COR-L47 (cell line): ENCODE data around the gene GOLGA3.
"Not testable (repeated sequence)": the region's sequence is repeated elsewhere in the genome, so short reads cannot be mapped to it uniquely, and the experiment has no call there.

Source experiments
- DNase-seq: peaks from one replicate; lab custom pipeline; 2025; lab: John Stamatoyannopoulos, UW

The GOLGA3 gene

DNA sequence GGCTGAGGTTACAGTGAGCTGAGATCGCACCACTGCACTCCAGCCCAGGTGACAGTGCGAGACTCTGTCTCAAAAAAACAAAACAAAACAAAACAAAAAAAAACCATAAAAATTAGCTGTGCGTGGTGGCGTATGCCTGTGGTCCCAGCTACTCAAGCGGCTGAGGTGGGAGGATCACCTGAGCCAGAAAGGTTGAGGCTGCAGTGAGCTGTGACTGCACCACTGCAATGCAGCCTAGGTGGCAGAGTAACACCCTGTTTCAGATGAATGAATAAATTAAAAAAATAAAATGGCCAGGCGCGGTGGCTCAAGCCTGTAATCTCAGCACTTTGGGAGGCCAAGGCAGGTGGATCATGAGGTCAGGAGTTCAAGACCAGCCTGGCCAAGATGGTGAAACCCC is 75.0 kb downstream of the GOLGA3 start:
- not testable (repeated sequence) for DNase-seq

GRCh38 chr12:132748319-132748718 is 80.3 kb downstream of the GOLGA3 start:
- DNase-seq, result no peak

GRCh38 chr12:132747896-132748295 is 80.8 kb downstream of the GOLGA3 start:
- no peak for DNase-seq

GRCh38 chr12:132747395-132747794 is 81.3 kb downstream of the GOLGA3 start:
- DNase-seq, result no peak

- DNase-seq, result no peak
These were observed 82.1 kb downstream of the GOLGA3 start for GRCh38 chr12:132746613-132747012.

DNA sequence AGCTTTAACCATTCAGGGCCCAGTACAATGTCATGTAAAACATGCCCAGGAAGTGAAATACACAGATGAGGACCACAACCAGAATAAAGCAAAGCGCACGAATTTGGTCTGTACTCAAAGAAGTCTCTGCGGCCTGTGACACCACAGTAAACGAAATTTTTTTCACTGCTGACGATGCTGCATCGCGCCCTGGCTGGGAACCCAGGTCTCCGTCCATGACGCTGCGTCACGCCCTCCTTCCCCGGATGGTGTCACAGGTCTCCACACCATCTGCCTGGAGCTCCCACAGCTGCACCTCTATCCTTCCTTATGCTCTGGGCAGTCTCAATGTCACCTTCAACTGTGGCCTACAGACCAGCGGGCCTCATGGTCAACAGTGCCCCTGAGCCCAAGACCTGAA is 84.8 kb downstream of the GOLGA3 start:
- no peak for DNase-seq

GRCh38 chr12:132741620-132742019 is 87.0 kb downstream of the GOLGA3 start:
- no peak for DNase-seq

DNA sequence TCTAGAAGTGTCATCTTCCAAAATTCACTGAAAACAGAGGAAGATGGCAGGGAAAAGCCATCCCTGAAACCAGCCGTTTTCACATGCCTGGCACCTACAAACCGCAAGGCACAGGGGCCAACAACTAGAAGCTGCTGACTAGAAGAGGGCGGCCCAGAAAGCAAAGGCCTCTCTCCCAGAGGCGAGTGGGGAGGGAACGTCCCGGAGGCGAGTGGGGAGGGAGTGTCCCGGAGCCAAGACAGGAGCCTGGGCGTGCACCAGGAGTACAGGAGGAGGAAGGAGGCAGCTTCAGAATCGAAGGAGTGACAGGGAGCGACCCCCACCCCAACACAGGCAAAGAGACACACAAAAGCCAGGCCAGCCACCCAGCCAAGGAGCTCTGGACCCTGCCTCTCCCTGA is 88.0 kb downstream of the GOLGA3 start:
- no peak for DNase-seq

GRCh38 chr12:132740313-132740646 is 88.4 kb downstream of the GOLGA3 start:
- DNase-seq, result no peak

- DNase-seq, result no peak
These were observed 88.9 kb downstream of the GOLGA3 start for GRCh38 chr12:132739600-132740312.

DNA sequence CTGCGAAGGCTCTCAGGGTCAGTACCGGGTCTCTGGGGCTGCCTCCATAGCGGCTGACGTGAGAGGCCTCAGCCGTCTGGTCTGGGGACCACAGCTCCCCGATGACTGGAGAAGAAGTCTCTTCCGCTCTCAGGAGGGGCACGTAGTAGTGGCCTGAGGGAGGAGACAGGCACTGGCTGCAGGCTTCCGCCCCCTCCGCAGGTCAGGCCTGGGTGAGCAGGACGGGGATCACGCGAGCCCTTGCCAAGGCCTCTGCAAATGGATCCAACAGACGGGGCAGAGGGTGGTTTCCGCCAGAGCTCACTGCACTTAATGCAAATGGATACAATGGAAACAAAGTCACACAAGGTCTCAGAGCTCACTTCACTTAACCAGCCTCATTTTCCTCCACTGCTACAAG is 91.8 kb downstream of the GOLGA3 start:
- DNase-seq, result no peak

DNA sequence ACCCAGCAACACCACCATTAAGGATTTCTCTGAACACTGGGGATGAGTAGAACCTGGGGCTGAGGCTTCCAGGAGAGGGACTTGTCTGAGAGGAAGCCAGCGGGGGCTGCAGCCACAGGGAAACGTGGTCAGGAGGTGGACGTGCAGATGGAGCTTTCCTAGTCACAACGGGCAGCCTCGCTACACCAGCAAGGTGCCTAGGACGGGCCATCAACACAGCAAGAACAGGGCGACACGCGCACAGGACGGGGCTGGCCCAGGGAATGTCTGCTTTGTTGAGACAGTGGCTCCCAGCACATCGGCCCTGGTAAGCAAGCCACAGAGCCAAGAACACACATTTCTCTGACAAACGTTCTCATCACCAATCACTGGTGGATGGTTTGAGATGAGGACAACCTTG is 92.3 kb downstream of the GOLGA3 start:
- no peak for DNase-seq

- no peak for DNase-seq
These were observed 93.2 kb downstream of the GOLGA3 start for GRCh38 chr12:132735496-132735895.

GRCh38 chr12:132734206-132734605 is 94.5 kb downstream of the GOLGA3 start:
- no peak for DNase-seq

DNA sequence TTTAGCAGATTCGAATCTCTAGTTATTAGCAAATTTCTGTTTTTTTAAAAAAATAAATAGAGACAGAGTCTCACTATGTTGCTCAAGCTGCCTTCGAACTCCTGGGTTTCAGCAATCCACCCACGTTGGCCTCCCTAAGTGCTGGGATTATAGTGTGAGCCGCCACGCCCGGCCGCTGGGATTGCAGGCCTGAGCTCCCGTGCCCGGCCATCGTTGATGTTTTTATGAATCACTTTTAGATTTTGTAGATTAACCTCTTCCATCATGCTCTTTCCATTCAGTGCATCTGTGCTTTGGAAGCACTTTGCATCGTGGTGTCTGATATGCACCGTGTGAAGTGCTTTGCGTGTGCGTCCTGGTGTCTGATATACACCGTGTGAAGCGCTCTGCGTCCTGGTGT is 97.1 kb downstream of the GOLGA3 start:
- no peak for DNase-seq

DNA sequence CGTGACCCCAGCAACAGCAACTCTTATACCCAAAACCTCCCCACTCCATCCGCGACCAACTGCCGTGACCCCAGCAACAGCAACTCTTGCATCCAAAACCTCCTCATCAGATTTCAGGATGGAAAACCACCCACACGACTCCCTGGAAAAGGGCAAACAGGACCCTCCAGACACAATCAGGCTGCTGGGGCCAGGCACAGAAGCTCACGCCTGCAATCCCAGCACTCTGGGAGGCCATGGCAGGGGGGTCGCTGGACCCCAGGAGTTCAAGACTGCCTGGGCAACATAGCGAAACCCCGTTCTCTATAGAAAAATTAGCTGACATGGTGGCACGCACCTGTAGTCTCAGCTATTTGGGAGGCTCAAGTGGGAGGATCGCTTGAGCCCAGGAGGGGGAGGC is 98.3 kb downstream of the GOLGA3 start:
- no peak for DNase-seq

DNA sequence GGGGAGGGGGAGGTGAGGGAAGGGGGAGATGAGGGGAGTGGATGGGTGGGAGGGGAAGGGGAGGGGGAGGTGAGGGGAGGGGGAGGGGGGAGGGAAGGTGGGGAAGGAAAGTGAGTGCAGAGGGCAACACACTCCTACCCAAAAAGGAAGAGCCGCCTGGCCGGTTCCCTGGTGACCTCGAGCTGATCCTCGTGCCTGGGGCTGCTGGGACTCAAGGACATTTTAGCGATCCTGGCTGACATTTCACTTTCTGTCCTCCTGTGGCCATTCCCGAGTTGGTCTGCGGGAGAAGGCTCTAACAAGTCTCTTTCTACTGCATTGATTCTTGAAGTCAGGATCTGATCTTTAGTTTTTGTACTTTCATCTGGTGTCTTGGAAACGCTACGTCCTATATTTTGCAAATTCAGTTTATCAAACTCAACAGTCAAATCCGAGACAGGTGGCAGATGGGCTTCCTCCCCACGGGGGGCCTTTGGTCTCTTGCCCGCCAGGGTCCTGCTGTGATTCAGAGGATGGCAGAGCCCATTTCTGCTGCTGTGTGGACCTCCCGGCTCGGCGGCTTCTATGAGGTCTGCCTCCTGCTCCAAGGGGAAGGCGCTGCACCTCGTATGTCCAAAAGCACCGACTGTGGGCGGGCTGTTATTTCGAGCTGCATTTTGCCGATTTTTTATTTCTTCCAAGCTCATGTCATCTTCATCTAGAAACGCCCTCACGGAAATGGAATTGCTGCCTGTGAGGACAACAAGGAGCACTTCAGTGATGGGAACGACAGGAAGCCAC is 98.9 kb downstream of the GOLGA3 start:
- DNase-seq, result no peak

DNA sequence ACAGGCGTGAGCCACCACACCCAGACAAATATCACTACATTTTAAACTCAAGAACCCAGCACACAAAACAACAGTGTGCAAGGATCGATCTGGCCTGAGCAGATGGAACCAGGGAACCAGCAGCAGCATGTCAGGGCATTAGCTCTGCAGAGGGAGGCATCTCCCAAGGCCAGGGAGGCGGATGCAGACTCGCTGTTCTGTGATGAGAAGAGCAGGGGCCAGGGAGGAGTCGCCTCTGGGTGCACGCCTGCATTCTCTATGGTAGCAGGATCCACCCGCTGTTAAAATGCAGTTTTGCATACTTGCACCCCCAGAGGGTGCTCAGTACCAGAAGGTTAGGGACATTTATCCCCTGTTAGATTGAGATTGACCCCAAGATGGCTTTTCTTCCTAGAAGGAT is 100.2 kb downstream of the GOLGA3 start:
- DNase-seq, result no peak

GRCh38 chr12:132727091-132727794 is 101.4 kb downstream of the GOLGA3 start:
- no peak for DNase-seq

DNA sequence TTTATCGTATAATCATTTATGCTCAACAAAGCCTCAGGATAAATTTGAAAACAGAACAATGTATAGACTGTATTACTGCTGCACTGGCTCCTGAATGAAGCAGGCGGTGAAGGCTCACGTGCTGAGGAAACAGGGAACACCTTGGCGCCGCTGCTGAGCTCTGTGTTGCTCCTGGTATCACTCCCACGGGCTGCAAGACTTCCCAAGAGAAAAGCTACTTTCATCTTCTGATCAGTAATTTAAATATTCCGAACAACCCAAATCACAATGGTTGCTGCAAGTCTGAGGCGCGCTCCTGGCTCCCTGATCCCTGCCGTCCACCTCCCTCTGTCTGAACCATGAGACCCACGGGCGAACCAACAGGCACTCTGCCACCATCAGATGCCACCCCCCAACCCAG is 102.3 kb downstream of the GOLGA3 start:
- no peak for DNase-seq

DNA sequence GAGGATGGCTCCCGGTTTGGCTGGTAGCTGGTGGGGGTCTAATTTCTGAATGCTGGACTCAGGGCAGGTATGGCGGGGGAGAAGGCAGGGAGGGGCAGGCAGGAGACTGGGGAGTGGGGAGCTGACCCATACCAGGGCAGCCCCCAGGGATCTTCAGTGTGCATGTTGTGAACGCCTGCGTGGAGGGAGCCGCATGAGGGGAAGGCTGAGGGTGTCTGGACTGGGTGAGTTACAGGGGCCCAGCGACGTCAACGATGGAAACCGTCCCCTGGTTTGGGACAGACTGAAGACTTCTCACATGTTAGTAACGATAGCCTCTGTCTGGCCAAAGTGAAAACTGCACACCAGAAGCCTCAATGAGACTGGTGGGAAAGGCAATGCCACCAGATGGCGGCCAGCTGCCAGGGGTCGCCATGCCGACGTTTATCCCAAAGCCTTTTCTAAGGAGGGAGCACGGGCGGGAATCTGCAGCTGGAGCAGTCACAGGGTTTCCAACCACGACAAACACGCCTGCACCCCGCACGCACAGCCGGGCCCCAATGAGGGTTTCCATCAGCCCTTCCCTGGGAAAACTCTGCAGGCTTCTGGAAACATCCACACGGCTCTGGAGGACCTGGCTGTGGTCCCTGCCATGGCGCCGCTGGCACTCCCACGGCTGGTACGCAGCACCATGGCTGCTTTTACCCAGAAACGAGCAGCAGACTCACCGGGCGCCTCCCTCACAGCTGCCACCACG is 104.0 kb downstream of the GOLGA3 start:
- DNase-seq, result no peak

DNA sequence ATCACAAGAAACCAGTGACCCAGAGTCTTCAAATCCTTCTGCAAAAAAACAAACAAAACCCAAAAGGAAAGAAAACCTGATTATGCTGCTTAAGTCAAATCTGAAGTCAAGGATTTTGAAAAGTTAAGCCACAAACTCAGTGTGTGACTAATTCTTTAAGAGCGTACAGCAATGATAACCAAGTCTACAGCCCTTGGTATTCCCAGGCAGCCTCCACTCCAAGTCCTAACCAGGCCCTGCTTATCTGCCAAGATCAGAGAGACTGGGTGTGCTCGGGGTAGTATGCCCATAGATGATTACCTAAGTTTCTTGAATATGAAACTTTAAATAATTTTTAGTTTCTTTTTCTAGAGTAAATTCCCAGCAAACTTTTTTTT is 104.9 kb downstream of the GOLGA3 start:
- no peak for DNase-seq
